ENCODE data around the gene SRGAP1. TPM values are rescaled to one million over a fixed set of nuclear protein-coding genes. Genes with fewer than 3 reads are reported as not detected.
"Not testable (repeated sequence)": the region's sequence is repeated elsewhere in the genome, so short reads cannot be mapped to it uniquely, and the experiment has no call there.

SRGAP1 gene
- total RNA-seq, 3 donors from 2014 or later: 12.2 to 23.9 (median 15.9) TPM

DNA sequence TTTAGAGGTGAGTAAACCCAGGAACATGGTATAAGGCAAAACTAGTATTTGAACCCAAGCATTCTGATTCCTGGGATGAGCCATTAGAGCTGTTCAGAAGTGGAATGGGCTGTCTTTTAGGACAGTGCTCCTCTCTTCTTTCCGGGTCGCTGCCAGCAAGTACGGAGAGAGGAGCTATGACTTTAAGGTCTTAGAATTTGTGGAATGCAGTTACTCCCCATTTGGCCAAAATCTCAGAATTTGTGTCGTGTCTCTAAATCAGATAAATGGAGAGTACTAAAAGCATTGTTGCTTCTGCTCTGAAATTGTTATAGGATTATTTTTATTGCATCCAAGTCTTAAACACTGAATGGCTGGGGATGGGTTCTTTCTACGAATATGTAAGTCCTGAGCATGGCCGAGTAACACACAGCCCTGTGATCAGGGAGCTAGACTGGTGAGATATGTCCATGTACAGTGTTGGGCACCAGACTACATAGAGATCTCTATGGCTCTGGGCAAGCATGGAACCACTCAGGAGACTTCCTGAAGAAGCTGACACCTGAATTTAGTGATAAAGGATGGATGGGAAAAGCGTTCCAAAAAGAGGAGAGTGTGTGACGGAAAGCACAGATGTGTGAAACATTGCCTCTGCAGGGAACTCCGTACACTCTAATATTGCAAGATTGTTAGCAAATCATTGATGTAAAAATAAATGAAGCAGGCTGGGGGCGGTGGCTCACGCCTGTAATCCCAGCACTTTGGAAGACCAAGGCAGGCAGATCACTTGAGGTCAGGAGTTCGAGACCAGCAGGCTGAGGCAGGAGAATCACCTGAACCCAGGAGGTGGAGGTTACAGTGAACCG is 184.7 kb downstream of the SRGAP1 start:
- H3K4me1 ChIP-seq (ENCODE audit: low read depth): no peaks in the 10 kb centered on the region
- no peaks in the 10 kb centered on the region for H3K9me3 ChIP-seq
- ATAC-seq (no peak), DNase-seq (no peak)
- TF ChIP-seq, protein P1, sequence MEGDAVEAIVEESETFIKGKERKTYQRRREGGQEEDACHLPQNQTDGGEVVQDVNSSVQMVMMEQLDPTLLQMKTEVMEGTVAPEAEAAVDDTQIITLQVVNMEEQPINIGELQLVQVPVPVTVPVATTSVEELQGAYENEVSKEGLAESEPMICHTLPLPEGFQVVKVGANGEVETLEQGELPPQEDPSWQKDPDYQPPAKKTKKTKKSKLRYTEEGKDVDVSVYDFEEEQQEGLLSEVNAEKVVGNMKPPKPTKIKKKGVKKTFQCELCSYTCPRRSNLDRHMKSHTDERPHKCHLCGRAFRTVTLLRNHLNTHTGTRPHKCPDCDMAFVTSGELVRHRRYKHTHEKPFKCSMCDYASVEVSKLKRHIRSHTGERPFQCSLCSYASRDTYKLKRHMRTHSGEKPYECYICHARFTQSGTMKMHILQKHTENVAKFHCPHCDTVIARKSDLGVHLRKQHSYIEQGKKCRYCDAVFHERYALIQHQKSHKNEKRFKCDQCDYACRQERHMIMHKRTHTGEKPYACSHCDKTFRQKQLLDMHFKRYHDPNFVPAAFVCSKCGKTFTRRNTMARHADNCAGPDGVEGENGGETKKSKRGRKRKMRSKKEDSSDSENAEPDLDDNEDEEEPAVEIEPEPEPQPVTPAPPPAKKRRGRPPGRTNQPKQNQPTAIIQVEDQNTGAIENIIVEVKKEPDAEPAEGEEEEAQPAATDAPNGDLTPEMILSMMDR (IDR thresholded peaks at IDR 0.05): no peak
- no peaks in the 10 kb centered on the region for H3K36me3 ChIP-seq (ENCODE audit: low read depth)
- intact Hi-C loops (cut with DNase I, micrococcal nuclease): no loop called here
- H3K4me3 ChIP-seq: no peak overlapping the region

DNA sequence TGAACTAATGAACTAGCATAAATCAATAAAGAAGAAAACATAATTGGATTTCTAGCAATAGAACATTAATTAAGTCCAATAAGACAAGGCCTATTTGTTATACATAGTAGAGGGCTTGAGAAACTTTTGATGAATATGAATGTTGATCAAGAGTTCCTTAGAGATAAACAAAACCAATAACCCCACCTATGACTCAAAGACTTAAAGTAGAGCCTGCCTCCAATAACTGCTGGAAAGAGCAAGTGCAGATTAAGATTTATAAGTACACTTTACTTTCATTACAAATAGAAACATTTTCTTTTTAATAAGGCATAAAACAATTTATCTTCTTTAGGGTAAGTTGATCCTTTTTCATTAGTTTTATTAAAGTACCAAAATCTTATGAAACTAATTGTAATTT is 185.7 kb downstream of the SRGAP1 start:
- Histone ChIP-seq H3K4me3 (no peak overlapping the region), H3K9me3 (no peaks in the 10 kb centered on the region), H3K4me1 (ENCODE audit: low read depth) (no peaks in the 10 kb centered on the region), H3K36me3 (ENCODE audit: low read depth) (no peaks in the 10 kb centered on the region)
- ATAC-seq (no peak), DNase-seq (no peak)
- TF ChIP-seq, protein P1 (IDR thresholded peaks at IDR 0.05): no peak
- intact Hi-C loops (cut with DNase I, micrococcal nuclease): no loop called here

DNA sequence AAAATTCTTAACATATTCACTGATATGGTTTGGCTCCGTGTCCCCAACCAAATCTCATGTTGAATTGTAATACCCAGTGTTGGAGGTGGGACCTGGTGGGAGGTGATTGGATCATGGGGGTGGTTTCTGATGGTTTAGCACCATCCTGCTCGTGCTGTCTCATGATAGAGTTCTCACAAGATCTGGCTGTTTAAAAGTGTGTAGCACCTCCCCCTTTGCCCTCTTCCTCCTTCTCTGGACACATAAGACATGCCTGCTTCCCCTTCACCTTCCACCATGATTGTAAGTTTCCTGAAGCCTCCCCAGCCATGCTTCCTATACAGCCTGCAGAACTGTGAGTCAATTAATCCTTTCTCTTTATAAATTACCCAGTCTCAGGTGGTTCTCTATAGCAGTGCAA is 189.6 kb downstream of the SRGAP1 start:
- H3K4me3 ChIP-seq; DNase-seq; H3K36me3 ChIP-seq (ENCODE audit: low read depth); ATAC-seq; H3K9me3 ChIP-seq; H3K4me1 ChIP-seq (ENCODE audit: low read depth); intact Hi-C loops (cut with DNase I, micrococcal nuclease): not testable (repeated sequence)

DNA sequence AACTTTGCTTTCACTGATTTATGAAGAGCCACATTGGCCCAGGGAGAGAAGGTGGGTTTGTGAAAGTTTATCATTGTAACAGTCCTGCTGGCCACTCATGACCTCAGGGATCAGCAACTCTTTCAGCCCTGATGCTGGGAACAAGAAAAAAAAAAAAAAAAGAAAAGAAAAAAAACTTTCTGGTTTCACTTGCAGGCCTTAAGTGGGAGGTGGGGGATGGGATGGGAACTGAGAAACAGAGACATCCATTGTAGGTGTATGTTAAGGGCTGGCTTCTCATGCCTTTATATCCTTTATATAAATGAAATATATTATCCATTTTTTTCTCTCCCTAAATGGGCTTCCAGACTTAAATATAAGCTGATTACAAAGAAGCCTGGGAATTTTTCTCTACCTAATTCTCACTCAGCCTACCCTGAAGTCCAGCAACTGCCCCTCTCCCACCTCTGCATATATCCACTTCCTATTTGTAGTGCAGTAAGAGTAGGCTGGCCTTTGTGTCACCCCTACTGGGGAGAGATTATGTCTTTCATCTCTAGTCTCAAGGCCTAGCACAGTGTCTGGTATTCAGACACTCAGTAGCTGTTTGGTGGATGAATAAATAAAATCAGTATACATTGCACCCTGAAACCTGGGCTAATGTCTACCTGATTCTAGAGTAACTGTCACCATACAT is 190.5 kb downstream of the SRGAP1 start:
- Histone ChIP-seq H3K4me3 (no peak overlapping the region), H3K4me1 (ENCODE audit: low read depth) (peaks cover 12% of the 10 kb centered on the region), H3K36me3 (ENCODE audit: low read depth) (no peaks in the 10 kb centered on the region), H3K9me3 (no peaks in the 10 kb centered on the region)
- TF ChIP-seq, protein P1 (IDR thresholded peaks at IDR 0.05): no peak
- DNase-seq (no peak), ATAC-seq (no peak)
- intact Hi-C loops (cut with DNase I, micrococcal nuclease): no loop called here

DNA sequence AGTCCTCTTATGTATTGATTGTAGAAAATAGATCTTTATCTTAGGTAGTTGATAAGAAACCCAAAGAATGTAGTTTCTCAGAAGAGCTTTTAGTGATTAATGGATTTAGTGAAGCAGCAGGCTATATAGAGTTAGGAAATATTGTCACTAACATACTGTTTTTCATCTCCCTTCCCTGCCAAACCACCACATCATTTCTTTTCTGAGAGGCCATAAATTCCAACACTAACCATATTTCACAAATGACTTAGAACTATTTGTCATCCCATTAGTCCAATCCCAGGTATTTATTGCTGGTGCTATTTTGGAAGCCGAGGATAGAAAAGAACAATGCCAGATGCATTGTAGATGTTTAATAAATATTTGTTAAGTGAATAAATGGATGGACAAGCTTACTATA is 191.9 kb downstream of the SRGAP1 start:
- DNase-seq (no peak), ATAC-seq (no peak)
- Histone ChIP-seq H3K4me3 (no peak overlapping the region), H3K9me3 (no peaks in the 10 kb centered on the region), H3K36me3 (ENCODE audit: low read depth) (no peaks in the 10 kb centered on the region), H3K4me1 (ENCODE audit: low read depth) (peaks cover 12% of the 10 kb centered on the region)
- intact Hi-C loops (cut with DNase I, micrococcal nuclease): no loop called here
- TF ChIP-seq, protein P1 (IDR thresholded peaks at IDR 0.05): no peak

DNA sequence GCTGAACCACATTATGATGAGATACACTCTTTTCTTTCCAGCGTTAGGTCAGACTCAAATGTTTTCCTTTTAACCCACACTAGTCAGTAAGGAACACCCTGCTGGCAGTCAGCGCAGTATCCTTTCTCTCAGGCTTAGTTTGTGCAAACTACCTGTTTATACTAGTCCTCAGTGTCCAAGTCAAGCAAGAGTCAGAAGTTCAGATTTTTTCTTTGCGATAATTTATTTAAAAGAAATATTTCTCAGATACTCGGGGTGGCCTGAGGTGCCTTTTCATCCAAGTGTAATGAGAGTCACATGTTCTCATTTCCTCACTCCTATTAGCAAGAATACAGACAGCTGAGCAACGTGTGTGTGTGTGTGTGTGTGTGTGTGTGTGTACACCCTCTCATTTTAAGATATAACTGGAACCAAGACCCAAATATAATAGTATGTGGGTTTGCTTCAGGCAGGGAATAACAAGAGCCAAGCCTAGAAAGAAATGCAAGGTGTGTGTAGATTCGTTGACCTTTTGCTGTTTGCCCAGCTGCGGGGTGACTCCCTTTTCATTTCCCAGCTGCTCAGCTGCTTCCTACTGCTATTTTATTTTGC is 194.9 kb downstream of the SRGAP1 start:
- intact Hi-C loops (cut with DNase I, micrococcal nuclease): no loop called here
- DNase-seq (peak; percentile 49 to 75 (median 52)), ATAC-seq (peak; percentile 94)
- Histone ChIP-seq H3K36me3 (ENCODE audit: low read depth) (no peaks in the 10 kb centered on the region), H3K4me3 (peak overlapping the region; percentile 2), H3K9me3 (no peaks in the 10 kb centered on the region), H3K4me1 (ENCODE audit: low read depth) (peaks cover 19% of the 10 kb centered on the region)
- TF ChIP-seq, protein P1 (IDR thresholded peaks at IDR 0.05): no peak

Data from mucosa of descending colon (tissue), 3 donors.